ENCODE results near the gene DDX3X.

DNA sequence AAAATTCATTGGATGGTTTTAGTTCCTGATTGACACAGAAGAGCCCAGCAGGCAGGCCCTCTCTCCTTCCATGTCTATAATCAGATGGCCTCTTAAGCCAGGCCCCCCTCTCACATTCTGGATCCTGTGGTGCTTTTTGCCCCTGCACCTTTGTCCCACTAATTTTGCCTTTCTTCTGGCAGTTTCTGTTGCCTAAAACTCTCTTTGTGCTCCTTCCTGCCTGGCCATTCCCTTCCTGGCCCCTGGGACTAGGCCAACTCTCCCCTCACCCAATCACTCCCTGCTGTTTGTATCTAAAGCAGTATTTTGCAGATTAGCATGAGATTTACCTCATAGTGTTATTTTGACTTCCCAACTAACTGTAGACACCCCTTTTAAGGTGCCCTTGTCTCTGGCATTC, 42.7 kb upstream of the DDX3X start:
- TF ChIP-seq, protein P1, sequence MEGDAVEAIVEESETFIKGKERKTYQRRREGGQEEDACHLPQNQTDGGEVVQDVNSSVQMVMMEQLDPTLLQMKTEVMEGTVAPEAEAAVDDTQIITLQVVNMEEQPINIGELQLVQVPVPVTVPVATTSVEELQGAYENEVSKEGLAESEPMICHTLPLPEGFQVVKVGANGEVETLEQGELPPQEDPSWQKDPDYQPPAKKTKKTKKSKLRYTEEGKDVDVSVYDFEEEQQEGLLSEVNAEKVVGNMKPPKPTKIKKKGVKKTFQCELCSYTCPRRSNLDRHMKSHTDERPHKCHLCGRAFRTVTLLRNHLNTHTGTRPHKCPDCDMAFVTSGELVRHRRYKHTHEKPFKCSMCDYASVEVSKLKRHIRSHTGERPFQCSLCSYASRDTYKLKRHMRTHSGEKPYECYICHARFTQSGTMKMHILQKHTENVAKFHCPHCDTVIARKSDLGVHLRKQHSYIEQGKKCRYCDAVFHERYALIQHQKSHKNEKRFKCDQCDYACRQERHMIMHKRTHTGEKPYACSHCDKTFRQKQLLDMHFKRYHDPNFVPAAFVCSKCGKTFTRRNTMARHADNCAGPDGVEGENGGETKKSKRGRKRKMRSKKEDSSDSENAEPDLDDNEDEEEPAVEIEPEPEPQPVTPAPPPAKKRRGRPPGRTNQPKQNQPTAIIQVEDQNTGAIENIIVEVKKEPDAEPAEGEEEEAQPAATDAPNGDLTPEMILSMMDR (conservative IDR thresholded peaks at IDR 0.05; ENCODE audit: low read depth, low read length) = no peak
- TF ChIP-seq, protein P2, sequence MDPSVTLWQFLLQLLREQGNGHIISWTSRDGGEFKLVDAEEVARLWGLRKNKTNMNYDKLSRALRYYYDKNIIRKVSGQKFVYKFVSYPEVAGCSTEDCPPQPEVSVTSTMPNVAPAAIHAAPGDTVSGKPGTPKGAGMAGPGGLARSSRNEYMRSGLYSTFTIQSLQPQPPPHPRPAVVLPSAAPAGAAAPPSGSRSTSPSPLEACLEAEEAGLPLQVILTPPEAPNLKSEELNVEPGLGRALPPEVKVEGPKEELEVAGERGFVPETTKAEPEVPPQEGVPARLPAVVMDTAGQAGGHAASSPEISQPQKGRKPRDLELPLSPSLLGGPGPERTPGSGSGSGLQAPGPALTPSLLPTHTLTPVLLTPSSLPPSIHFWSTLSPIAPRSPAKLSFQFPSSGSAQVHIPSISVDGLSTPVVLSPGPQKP (IDR thresholded peaks at IDR 0.05; ENCODE audit: borderline replicate concordance, low read depth, low read length) = no peak
- TF ChIP-seq FOS (IDR thresholded peaks at IDR 0.05; ENCODE audit: low read depth, low read length) (no peak), POLR2A (IDR thresholded peaks at IDR 0.05; ENCODE audit: low read depth, low read length) (no peak), SMC3 (IDR thresholded peaks at IDR 0.05; ENCODE audit: low read depth, low read length) (no peak), RFX5 (IDR thresholded peaks at IDR 0.05; ENCODE audit: low read depth, low read length) (no peak), BHLHE40 (IDR thresholded peaks at IDR 0.05; ENCODE audit: low read depth, low read length) (no peak), CHD1 (IDR thresholded peaks at IDR 0.05; ENCODE audit: low read depth, low read length) (no peak), RAD21 (IDR thresholded peaks at IDR 0.05; ENCODE audit: low read length) (no peak), CEBPB (IDR thresholded peaks at IDR 0.05; ENCODE audit: low read depth, low read length) (no peak), MXI1 (IDR thresholded peaks at IDR 0.05; ENCODE audit: borderline replicate concordance, low read depth, low read length) (no peak), MAZ (IDR thresholded peaks at IDR 0.05; ENCODE audit: borderline replicate concordance, low read depth, low read length) (no peak)

Measured in IMR-90 (cell line).